ENCODE results near the gene RAP1A.
"Not testable (repeated sequence)": the region's sequence is repeated elsewhere in the genome, so short reads cannot be mapped to it uniquely, and the experiment has no call there.

RAP1A gene

DNA sequence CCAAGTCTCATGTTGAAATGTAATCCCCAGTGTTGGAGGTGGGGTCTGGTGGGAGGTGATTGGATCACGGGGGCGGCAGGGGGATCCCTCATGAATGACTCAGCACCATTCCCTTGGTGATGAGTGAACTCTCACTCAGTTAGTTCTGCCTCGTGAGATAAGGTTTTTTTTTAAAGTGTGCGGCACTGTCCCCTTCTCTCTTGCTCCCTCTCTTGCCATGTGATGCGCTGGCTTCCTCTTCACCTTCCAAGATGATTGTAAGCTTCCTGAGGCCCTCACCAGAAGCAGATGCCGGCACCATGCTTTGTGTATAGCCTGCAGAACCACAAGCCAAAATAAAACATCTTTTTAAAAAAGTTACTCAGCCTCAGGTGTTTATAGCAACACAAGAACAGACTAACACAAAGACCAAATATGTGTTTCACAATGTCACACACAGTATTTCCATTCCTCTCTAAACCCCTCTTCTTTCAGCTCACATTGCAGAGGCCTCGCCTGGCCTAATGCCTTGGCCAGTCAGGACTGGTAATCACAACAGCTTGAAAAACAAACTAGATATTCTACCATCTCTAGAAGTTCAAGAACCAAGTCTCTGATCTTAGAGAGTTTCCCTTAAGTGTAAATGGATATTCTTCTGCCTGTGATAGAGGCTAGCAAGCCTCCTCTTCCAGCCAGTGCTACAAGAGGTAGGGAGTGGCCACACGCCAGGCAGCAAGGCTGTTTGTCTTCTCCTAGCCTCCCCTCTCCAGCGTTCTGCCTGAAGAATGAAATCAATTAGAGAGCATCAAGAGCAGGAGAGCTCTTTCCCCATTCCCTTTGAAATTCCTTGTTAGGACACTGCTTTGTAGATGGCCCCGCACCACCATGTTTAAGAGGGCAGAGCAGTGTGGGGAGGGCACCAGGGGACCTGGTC lies 19.6 kb upstream of the RAP1A start:
- DNase-seq, result no peak

DNA sequence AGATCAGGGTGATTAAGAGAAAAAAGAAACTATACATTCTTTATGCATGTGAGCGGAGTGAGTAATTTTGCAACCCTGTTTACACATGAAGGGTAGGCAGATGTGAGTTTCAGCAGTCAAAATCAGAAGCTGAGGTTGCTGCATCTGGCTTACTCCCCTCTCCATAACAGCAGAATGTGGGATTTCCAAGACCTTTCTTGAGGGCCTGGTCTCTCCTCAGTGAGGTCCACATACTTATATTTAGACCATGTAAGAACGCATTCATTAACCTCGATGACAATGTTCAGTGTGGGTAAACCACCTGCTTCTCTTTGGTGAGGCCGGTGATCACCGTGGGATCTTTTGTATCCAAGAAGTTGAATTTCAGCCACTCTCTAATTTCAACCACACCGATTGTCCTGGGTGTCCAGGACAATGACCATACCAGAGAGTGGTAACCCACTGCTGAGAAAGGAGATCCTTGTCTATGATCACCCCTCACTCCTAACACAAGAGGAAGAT lies 18.7 kb upstream of the RAP1A start:
- DNase-seq, result no peak

DNA sequence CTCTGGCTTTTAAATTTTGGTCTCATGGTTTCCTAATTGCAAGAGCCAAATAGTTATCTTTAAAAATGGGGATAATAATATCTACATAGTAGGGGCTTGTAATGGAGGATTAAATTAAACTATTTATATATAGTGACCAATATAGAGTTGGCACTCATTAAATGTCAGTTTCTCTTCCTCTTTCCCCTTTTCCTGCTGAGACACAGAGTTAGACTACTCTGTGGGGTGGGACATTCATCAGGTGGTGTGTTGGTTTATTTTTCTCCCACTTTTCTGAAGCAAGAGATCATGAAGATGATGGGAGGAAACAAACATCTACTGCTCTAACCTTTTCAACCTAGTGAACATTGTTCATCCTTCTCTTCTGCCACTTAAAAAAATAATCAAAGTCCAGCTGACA lies 17.3 kb upstream of the RAP1A start:
- DNase-seq, result no peak

DNA sequence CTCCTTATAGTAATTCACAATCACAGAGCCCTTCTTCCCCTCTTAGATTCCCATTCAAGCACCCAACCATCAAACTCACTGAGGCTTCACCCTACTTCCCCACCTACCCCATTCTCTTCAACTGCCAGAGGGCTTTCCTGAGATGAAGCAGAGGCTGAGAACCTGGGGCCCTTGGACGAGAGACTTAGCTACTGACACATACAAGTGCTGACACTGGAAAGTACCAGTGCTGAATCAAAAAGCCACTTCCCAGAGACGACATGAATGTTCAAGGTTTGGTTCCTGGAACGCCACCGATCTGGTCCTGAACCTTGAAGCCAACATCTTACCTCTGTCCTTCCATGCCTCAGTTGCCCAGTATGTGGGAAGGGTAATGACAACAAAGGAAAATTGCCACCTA lies 16.6 kb upstream of the RAP1A start:
- no peak for DNase-seq

DNA sequence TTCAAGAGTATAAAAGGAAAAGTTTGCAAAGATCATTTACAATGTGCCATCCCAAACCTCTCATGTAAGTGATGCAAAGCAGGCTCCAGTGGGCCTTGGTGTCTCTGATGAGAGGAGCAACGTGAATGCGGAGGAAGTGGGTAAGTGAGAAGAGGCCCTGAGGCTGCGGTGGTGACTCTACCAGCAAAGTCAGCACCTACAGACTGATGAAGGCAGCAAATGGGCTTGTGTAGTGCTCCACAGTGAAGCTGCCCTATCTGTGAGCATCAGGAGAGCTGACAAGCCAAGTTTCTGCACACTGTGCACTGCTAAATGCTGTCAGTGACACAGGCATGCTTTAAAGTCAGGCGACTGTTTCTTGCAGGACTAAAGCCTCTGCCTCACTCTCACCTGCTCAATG lies 15.6 kb upstream of the RAP1A start:
- DNase-seq, result no peak

DNA sequence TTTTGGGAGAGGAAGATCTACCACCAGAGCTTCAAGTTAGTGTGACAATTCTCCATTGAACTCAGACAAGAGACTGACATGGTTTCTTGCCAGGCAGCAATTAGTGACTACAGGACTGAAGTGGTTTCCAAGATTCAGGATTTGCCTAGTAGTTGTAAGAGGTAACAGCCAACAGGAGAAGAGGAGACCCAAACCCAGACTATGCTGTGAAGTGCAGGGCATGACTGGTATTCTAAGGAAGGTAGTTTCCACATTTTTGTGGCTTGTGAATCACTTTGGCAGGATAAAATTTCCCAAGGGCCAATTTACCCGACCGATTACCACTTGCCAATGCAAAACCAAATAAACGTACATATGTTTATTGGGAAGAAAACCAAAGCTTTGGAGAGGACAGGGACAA lies 14.7 kb upstream of the RAP1A start:
- DNase-seq, result no peak

DNA sequence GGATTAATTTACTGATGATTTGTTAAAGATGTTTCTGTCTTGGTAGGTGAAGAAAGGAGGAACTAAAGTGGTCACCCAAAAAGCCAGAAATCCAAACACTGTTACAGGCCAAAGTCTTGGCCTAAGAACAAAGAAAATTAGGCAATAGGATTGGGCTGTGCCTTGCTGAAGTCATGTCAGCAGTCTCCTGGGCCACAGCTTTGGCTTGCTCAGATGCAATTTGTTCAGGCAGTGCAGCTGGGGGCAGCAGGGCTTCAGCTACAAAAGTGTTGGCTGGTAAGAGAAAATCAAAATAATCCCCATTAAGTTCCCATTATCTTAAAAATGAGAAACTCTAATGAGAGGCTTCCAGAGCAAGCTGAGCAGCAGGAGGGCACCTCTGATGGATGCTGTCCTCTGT lies 14.0 kb upstream of the RAP1A start:
- no peak for DNase-seq

DNA sequence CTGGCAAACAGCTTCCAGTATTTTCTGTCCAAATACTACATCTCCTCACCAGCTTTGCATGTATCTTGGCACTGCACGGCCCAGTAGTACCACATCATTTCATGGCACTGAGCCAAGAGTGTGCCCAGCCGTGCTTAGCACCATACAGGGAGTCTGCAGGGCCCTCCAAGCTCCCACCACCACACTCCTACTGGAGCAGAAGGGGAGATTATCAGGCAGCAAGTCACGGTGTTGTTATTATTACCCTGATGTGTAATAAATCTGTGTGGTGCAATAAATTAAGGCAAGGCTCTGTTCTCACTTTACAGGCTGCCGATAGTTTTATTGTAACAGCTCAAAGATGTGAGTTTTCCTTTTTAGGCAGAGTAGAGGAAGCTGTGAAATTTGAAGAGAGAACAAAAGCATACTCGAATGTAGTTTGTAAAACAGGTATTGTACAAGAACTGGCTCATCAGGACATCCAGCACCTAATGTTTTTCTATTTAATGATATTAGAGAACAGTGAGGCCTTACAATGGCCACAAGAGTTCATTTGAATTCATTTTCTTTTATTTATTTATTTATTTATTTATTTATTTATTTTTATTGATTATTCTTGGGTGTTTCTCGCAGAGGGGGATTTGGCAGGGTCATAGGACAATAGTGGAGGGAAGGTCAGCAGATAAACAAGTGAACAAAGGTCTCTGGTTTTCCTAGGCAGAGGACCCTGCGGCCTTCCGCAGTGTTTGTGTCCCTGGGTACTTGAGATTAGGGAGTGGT lies 13.0 kb upstream of the RAP1A start:
- not testable (repeated sequence) for DNase-seq

DNA sequence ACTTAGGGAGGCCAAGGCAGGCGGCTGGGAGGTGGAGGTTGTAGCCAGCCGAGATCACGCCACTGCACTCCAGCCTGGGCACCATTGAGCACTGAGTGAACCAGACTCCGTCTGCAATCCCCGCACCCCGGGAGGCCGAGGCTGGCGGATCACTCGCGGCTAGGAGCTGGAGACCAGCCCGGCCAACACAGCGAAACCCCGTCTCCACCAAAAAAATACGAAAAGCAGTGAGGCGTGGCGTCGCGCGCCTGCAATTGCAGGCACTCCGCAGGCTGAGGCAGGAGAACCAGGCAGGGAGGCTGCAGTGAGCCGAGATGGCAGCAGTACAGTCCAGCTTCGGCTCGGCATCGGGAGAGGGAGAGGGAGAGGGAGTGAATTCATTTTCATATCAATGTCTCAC lies 11.1 kb upstream of the RAP1A start:
- DNase-seq, result not testable (repeated sequence)

DNA sequence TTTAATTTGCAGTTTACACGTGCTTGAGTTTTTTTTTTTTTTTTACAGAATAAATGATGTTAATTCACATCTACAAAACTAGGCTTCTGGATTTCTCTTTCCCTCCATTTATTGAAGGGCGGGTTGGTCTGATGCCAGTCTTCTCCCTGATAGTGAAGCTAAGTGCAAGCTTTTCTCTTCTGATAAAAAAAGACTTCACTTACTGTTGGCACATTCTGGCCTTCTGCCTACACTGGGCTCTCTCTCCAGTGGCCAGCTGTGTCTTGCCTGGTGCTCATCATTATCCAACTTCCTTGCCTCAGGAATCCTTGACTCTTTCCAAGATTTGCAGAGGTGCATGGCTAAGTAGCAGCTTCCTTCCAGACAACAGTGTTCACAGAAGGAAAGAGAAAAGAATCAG lies 7.6 kb upstream of the RAP1A start:
- no peak for DNase-seq

DNA sequence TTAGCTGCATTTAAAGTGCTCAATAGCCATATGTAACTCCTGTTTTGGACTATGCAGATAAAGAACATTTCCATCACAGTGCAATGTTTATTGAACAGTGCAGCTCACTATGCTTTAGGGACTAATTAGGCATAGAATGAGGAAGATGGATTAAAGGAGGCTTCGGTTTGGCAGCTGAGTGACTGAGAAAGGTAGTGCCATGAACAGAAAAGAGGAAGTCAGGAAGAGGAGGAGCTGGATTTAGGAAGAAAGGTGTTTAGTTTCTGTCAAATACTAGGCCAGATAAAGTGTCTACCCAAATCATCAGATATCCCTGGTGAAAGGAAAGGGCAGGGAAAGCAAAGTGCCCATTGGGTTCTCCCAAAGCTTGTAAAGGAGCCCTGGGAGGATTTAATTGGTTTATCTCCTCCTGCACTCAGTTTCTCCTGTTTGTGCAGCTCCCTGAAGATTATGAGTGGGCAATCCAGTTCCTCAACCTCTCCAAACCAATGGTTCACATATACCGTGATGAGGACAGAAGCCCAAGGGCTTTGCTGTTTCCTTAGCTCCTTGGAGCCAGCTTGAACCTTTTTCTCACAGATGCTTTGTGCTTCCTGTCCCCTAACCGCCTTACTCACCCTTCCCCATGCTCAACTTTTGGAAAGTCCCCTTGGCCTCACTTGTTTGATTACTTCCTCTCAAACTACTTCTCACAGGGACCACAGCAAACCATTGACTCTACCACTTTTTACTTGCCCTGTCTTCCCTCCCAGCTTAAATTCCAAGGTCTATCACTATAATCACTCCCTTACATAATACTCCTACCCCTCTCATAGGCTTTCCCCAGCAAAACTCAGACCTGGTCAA lies 3.5 kb upstream of the RAP1A start:
- no peak for DNase-seq

DNA sequence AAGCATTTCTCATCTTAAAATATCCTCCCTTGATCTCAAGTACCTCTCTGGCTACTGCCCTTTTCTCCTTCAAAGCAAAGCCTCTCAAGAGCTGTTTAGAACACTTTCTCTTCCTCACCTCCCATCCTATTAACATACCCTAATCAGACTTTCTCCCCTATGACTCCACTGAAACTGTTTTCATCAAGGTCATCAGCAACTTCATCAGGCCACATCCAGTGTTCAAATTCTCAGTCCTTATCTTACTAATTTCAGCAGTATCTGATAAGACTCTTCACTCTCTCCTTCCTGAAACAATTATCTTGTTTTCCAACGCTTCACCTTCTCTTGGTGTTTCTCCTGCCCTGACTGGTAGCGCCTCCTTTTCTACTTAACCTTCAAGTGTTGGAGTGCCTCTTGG lies 1.5 kb upstream of the RAP1A start:
- DNase-seq, result no peak

DNA sequence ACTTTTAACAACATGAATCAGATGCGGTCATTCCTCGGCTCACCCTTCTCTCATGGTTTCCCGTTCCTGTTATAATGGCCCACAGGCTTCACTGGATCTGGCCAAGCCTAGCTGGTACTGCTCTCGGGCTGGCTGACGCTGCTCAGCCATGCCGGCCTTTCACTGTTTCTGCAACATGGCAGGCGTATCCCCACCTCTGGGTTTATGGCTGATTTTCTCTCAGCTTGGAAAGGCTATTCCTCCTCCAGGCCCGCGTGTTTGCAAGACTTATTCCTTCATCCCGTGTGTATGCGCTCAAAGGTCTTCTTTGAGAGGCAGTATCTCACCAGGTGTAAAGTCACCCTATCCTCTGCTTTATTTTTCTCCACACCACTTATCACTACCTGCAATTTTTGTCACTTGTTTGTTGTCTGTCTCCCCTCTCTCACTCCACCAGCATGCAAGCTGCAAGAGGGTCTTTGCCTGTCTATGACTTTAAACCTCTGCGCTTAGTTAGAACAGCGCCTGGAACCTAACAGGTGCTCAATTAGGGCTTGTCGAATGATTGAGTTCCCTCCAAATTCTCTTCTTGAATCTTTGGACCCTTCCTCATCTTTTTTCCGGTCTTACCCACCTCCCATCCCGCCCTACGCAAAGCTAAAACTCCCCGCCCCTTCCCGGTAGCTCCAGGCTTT lies 491 bp upstream of the RAP1A start:
- DNase-seq, result no peak

DNA sequence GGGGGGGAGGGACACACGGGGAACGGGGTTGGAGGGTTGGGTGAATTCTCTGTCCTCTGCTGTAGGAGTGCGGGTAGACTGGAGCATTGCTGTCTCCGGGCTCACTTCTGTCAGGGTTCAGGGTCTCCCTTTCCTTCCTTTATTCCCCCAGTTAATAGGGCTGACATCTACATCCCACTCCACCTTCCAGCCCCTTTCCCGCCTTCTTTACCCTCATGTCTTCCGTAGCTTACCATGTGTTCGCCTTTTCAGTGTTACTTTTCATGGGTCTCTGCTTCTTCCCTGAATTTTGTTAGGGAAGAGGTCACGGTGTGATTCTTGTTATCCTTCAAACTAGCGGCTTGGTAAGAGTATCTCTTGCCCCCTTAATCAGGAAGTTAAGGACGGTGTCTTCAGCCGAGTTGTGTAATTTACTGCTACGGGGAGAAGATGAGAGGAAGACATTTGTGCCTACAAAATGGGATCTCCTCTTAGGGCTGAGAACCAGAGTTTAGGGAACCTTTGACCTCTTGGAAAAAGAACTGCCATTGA lies 917 bp downstream of the RAP1A start:
- no peak for DNase-seq

DNA sequence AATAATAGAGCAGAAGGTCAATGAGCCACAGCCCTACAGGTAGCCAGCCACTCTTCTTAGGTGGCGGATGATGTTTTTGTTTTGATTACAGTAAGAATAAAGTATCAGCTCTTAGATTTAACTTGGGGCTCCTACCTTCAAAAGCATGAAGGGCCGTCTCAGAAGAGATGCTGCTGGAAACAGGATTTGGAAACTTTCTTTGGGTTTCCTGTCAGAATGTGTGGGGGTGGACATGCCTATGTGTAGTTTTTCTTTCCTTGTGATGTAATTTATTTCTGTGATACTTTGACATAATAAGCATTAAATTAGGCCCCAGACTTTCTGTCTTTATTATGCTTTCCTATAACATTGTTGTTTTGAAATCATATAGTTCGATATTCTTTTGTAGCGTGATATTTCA lies 1.5 kb downstream of the RAP1A start:
- DNase-seq, result no peak

DNA sequence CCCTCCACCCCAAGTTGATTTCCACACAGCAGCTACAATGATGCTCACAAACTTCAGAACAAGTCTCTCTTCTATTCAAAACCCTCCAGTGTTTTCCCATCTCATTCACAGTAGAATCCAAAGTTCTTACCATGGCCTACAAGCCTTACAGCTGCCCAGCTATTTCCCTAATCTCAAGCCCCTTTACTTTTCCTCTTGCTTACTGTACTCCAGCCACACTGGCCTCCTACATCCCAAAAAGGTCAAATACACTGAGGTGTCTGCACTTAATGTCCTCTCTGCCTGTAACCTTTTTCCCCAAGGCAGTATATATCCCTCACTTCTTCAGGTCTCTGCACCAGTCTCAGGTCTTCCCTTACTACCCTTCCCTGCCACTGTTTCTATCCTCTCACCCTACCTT lies 2.6 kb downstream of the RAP1A start:
- no peak for DNase-seq

DNA sequence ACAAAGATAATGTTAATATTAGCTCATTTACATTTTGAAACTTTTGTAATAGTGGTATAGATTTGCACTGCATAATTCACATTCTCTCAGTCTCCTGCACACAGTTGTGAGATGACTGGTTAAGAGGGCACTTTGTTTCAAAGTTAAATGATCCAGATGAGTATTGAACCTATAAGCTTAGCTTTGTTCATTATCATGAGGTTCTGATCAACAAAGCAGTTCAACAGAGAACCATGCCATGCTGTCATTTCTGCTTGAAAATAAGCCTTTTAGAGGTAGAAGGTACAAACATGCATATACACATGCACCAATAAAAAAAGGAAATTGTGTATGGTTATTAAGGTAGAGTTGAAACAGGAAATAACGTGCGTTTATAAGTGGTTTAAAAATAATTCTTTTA lies 4.8 kb downstream of the RAP1A start:
- DNase-seq, result no peak

DNA sequence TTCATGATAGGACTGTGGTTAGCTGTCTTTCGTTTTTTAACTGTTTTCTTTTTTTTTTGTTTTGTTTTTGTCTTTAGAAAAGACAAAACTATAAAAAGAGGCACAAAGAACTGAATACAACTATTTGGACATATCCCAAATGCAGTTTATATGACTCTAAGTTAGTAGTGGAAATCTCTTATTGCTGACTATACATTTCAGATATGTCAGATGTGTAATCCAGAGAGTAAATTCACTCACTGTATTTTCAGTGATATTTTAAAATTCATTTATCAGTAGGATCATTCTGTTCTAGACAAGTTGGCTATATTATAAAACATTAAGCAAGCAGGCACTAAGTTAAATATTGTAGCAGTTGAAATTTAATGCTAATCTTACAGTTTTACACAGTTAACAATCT lies 5.7 kb downstream of the RAP1A start:
- no peak for DNase-seq

DNA sequence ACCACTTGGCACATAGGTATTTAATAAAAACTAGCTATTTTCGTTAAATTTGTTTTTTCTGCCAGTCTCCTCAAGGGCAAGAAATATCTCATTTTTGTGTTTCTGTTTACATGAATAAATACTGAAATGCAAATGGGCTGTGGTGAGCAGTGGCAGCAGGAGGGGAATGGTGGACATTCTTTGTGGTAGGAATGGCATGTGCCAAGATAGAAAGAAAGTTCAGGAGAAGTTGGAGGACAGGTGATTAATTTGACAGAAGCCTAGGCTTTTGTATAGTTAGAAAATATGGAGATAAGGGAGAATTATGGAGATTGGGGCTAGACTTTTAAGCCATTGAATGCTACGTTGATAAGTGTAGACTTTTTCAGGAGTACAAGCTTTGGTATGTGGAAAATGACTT lies 8.6 kb downstream of the RAP1A start:
- no peak for DNase-seq

DNA sequence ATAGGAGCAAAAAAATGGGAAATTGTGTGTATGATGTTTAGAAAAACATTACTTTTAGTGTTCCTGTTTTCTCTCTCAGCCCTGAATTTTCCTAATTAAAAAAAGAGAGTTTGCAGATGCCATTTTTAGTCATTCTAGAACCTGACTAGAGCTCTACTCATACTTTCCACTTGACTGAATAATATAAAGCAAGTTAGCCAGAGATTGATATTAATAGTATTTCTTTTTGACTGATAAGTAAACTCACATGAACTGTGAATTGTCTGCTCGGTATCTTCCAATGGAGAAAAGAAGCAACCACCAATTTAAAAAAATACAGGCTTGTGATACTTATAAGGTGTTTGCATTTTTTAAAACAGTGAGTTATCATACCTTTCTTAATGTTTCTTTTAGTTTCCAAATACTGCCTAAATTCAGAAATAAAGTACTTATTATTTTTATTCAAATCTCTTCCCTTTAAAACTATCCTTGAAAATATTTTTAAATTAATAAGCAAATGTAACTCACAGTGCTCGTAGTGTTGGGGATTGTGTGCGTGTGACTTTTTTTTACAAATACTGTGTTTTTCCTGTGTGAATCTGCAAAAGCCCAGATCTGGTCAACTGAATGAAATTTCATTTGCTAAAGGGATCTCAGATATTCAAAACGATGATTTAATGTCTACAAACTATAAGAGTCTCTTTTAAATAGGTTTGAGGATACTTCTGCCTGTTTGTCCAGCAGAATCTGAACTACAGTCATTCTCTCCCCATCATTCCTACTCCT lies 9.8 kb downstream of the RAP1A start:
- DNase-seq, result no peak

DNA sequence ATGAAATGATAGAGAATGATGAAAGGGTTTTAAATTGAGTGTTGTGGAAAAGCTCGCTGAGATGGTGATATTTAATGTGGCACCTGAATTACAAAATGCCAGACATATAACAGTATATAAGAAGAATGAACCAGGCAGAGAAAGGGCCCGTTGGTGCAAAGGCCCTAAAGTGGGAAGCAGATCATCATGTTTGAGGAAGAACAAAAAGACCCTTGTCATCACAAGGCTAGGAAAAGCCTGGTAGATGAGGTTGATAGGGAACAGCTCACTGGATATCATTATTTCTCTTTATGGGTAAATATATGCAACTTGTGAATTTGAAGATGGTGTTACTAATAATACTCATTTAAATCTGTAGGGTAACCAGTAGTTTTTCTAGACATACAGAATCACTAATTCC lies 11.0 kb downstream of the RAP1A start:
- no peak for DNase-seq

DNA sequence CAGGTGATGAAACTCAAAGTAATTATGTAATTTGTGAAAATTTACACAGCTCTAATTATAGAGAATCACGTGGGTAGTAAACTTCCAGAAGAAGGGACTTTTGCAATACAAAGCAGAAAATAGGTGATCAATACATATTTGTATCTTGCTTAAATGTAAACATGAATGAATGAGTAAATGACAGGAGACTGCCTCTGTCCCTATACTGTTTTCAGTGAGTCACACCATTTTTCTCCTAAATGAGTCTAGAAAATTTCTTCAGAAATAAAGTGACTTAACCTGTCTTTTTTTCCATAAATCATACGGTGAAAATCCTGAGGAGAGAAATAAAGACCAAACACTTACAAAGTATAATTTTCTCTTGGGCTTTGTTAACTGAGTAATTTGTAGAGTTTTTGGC lies 11.9 kb downstream of the RAP1A start:
- DNase-seq, result no peak

Measured in SW 1271 (cell line).